ENCODE results near the gene SLC52A3. TPM values are rescaled to one million over a fixed set of nuclear protein-coding genes. Genes with fewer than 3 reads are reported as not detected.
"Not testable (repeated sequence)": the region's sequence is repeated elsewhere in the genome, so short reads cannot be mapped to it uniquely, and the experiment has no call there.

SLC52A3 gene
- polyA plus RNA-seq (ENCODE audit: insufficient read length in 3 of 3) = 1 to 10 TPM; 3.3 to 4.0 (median 3.6) TPM
- long read RNA-seq, donor 1 = 0 reads
- long read RNA-seq, donor 2, partial matches to known transcripts = 0 of 1 reads
- long read RNA-seq, donor 2, other reads (novel, unspliced or antisense) = 0 of 1 reads
- long read RNA-seq, donor 3 = 0 reads
- long read RNA-seq, donor 4 = 0 reads
- long read RNA-seq, donor 5, partial matches to known transcripts = 0 of 1 reads
- long read RNA-seq, donor 5, other reads (novel, unspliced or antisense) = 0 of 1 reads
- long read RNA-seq, donor 6 = 0 reads
- long read RNA-seq, donor 7 = 0 reads
- long read RNA-seq, donor 8, partial matches to known transcripts = 0 of 2 reads
- long read RNA-seq, donor 8, other reads (novel, unspliced or antisense) = 0 of 2 reads
- long read RNA-seq, donor 9, partial matches to known transcripts = 0 of 2 reads
- long read RNA-seq, donor 9, other reads (novel, unspliced or antisense) = 0 of 2 reads
- long read RNA-seq, donor 10 = 0 reads
- long read RNA-seq, donor 11, partial matches to known transcripts = 0 of 1 reads
- long read RNA-seq, donor 11, other reads (novel, unspliced or antisense) = 0 of 1 reads
- long read RNA-seq, donor 12 = 0 reads
- long read RNA-seq, donor 13, partial matches to known transcripts = 0 of 1 reads
- long read RNA-seq, donor 13, other reads (novel, unspliced or antisense) = 0 of 1 reads
- long read RNA-seq, donor 14, partial matches to known transcripts = 0 of 1 reads
- long read RNA-seq, donor 14, other reads (novel, unspliced or antisense) = 0 of 1 reads
- long read RNA-seq, donor 15 = 0 reads
- long read RNA-seq, donor 16, partial matches to known transcripts = 0 of 6 reads
- long read RNA-seq, donor 16, other reads (novel, unspliced or antisense) = 0 of 6 reads

DNA sequence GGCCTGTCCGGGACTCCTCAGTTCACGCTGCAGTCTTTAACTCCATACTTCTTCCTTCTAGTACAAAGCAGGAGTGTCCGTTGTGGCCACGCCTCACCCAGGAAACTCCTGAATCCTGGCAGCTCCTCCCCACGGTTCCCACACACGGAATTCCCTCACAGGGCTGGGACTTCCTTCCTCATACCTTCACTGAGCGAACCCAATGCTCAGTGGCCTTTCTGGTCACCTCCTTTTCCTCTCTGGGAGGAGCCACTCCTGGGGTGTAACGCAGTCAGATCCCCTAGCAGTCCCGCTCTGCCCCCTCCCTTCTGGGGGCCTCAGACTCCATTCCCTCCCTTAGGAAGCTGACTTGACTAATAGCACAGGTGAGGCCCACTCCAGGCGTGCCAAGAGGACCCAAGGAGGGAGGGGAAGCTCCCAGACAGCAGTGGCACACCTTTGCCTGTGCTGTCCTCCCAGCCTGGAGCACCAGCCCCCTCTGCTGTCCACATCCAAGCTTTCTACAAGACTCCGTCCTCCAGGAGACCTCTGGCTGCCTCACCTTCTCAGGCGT, at the start of gene SLC52A3:
TSS of gene SLC52A3 (minus strand) at position 75 of the 553 bp plus-strand sequence. CDS start 2,726 bp downstream, outside the sequence.
- DNase-seq (ENCODE audit: extremely low read depth in 1 of 11, low read depth in 9 of 11, low spot score in 4 of 11) = no peak

DNA sequence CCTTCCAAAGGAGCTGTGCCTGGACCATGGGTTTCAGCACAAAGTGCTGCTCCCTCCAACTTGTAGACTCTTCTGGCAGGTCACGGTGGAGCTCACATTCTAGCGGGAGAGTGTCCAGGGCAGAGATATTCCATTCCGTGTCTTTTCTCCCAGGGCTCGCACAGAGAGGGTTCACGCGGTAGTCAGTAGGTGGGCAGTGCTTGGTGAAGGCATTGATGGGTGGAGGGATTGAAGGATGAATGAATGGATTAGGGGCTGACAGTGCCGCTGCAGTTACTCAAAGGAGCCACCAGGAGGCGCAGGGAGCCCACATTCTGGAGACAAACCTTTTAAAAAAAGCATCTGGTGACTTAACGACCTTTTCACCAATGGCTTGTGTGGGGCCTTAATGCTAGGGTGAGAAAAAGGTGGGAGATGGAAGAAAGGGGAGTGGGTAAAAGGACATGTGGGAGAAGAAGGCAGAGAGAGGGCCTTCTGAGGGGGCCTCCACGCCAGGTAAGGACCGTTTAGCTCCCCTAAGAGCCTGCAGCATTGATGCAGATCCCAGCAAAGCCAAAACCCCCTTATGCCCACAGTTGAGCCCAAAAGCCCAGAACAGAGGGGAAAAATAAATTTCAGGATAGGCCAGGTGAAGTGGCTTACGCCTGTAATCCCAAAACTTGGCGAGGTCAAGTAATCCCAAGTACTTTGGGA, 47.8 kb upstream of the SLC52A3 start:
- peak in 8 of 11 donors; percentile 32 to 56 (median 42) for DNase-seq (ENCODE audit: extremely low read depth in 1 of 11, low read depth in 9 of 11, low spot score in 4 of 11)

DNA sequence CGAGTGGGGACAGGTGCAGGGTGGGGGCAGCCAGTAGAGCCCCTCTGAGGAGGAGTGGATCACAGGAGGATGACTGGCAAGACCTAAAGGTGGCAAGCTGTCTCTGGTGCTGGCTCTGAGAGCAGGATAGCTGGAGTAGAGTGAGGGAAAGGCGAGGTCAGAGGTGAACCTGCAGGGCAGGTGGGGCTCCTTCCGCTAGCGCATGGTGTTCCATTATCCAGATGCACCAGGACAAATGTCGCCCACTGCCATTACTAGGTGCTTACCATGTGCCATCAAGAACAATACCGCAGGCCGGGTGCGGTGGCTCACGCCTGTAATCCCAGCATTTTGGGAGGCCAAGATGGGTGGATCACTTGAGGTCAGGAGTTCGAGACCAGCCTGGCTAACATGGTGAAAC, 46.9 kb upstream of the SLC52A3 start:
- no peak for DNase-seq (ENCODE audit: extremely low read depth in 1 of 11, low read depth in 9 of 11, low spot score in 4 of 11)

DNA sequence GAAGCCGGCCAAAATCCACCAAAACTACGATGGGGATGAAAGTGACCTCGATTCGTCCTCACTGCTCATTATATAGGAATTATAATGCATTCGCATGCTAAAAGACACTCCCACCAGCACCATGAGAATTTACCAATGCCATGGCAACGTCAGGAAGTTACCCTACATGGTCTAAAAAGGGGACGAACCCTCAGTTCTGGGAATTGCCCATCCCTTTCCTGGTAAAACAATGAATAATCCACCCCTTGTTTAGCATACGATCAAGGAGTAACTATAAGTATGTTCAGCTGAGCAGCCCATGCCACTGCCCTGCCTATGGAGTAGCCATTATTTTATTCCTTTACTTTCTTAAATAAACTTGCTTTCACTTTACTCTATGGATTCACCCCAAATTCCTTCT, 45.1 kb upstream of the SLC52A3 start:
- DNase-seq (ENCODE audit: extremely low read depth in 1 of 11, low read depth in 9 of 11, low spot score in 4 of 11) = no peak

DNA sequence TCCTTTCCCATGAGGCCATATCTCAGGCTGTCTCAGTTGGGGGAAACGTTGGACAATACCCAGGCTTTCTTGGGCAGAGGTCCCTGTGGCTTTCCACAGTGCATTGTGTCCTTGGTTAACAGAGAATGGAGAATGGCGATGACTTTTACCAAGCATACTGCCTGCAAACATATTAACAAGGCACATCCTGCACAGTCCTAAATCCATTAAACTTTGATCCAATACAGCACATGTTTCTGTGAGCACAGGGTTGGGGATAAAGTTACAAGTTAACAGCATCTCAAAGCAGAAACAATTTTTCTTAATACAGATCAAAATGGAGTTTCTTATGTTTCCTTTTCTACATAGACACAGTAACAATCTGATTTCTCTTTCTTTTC, 44.1 kb upstream of the SLC52A3 start:
- DNase-seq (ENCODE audit: extremely low read depth in 1 of 11, low read depth in 9 of 11, low spot score in 4 of 11) = not testable (repeated sequence)

DNA sequence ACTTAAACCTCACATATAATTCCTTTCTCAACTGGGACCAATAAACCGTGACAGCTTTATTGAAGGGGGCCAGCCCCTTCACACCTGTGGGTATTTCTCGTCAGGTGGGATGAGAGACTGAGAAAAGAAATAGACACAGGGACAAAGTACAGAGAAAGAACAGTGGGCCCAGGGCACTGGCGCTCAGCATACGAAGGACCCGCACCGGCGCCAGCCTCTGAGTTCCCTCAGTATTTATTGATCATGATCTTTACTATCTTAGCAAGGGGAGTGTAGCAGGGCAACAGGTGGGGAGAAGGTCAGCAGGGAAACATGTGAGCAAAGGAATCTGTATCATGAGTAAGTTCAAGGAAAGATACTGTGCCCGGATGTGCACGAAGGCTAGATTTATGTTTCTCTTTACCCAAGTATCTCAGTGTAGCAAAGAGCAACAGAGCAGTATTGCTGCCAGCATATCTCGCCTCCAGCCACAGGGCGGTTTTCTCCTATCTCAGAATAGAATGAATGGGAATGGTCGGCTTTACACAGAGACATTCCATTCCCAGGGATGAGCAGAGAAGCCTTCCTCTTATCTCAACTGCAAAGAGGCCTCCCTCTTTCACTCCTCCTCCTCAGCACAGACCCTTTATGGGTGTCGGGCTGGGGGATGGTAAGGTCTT, 43.6 kb upstream of the SLC52A3 start:
- not testable (repeated sequence) for DNase-seq (ENCODE audit: extremely low read depth in 1 of 11, low read depth in 9 of 11, low spot score in 4 of 11)

DNA sequence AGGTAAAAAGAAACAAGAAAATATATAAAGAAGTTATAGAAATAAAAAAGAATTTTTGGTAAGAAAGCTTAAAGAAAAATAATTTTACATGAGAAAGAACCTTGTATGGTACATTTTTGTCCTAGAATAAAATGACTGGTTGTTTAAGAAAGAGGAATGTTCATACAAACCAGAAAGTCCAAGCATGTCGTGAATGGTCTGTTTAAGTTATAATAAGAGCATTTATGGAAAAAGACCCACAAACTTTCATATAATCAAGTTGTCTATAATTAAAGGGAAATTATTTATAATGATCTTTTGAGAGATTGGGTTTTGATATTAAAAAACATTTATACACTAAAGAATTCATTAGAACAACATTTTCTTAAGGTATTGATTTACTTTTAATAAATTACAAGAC, 37.4 kb upstream of the SLC52A3 start:
- no peak for DNase-seq (ENCODE audit: extremely low read depth in 1 of 11, low read depth in 9 of 11, low spot score in 4 of 11)

DNA sequence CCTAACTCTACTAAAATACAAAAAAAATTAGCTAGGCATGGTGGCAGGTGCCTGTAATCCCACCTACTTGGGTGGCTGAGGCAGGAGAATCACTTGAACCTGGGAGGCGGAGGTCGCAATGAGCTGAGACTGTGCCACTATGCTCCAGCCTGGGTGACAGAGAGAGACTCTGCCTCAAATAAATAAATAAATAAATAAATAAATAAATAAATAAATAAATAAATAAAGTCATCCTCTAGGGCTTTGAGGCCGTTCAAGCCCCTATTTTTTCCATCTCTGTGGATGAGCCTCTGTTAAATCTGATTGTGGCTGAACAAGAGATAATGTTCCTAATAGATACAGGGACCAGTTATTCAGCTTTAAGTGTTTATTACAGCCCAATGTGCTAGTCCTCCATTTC, 33.4 kb upstream of the SLC52A3 start:
- DNase-seq (ENCODE audit: extremely low read depth in 1 of 11, low read depth in 9 of 11, low spot score in 4 of 11) = no peak

DNA sequence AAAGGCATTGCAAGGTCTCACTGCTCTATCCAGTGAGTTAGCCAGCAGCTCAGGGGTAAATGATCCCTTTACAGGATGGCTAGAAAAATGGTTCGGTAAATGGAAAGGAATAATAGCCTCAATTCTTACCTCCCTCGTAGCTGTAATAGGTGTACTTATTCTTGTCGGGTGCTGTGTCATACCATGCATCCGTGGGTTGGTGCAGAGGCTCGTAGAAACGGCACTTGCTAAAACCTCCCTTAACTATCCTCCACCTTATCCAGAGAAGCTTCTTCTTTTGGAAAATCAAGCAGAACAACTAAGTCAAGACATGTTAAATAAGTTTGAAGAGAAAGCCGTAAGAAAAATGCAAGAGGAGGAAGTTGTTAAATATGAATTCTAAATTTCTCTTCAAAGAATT, 31.7 kb upstream of the SLC52A3 start:
- not testable (repeated sequence) for DNase-seq (ENCODE audit: extremely low read depth in 1 of 11, low read depth in 9 of 11, low spot score in 4 of 11)

DNA sequence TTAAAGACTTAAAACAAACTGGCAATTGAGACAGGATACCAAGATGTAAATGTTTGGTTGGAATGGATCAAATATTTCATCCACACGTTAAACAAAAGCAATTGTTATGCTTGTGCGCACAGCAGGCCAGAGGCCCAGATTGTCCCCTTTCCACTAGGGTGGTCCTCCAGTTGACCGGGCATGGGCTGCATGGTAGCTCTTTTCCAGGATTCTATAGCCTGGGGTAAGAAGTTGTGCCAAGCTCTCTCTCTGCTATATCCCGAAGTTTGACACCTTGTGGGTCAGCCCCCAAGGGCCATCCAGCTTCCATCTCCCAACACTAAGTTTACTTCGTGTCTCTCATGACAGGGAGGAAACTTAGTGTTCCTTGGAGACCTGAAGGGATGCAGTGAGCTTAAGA, 30.4 kb upstream of the SLC52A3 start:
- not testable (repeated sequence) for DNase-seq (ENCODE audit: extremely low read depth in 1 of 11, low read depth in 9 of 11, low spot score in 4 of 11)

DNA sequence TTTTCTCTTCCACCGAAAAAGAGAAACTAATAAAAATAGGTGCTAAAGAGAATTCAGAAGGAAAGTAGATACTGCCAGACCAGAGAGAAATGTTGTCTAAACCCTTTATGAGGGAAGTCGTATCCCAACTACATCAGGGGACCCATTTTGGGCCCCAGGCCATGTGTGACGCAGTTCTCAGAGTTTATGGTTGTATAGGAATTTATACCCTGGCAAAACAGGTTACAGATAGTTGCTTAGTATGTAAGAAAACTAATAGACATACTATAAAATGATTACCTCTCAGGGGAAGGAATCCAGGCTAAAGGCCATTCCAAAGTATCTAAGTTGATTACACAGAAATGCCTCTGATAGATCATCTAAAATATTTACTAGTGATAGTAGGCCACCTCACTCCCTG, 28.6 kb upstream of the SLC52A3 start:
- DNase-seq (ENCODE audit: extremely low read depth in 1 of 11, low read depth in 9 of 11, low spot score in 4 of 11) = no peak

DNA sequence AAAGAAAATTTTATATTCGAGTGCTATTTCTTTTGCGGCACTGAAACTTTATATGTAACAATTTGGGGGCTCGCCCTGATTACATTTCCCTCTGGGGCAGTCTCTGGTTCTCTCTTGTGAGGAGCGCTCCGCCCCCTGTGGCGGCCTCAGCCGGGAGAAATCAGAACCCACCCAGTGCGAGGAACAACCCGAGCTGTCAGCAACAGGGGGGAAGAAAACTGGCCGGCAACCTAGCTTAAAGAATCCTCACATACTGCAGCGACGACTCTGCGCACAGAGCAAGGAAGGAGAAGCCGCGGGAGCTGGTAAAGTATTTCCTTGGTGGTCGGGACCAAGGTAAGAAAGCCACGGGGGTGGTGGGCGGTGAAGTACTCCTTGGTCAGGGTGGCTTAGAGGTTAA, 23.9 kb upstream of the SLC52A3 start:
- DNase-seq (ENCODE audit: extremely low read depth in 1 of 11, low read depth in 9 of 11, low spot score in 4 of 11) = no peak

DNA sequence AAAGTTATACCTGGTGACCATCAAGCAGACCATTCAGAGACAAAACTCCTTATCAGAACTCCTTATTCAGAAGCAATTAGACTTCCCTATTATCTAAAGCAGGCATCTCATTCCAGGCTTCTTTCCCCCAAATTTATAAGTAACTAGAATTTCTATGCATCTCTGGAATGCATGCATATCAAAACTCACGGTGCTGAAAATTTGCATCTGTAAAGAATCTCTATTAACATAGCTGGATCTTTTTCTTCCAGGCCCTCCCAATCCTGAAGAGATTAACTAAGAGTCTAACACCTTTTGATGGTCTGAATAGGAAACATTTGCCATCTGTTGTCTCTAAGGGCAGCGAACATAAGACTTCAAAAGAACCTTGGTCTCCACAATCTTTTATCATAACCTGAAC, 22.8 kb upstream of the SLC52A3 start:
- DNase-seq (ENCODE audit: extremely low read depth in 1 of 11, low read depth in 9 of 11, low spot score in 4 of 11) = no peak

DNA sequence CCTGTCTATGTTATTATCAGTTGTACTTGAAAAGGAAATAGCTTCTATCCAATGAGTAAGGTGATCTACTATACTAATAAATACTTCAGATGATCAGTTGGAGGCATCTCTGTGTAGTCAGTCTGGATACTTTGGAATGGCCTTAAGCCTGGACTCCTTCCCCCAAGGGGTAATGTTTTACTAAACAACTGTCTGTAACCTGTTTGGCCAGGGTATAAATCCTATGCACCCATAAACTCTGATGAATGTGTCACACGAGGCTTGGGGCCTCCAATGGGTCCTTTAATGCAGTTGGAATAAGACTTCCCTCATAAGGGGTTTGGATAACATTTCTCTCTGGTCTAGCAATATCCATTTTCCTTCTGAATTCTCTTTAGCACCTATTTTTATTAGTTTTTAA, 19.5 kb upstream of the SLC52A3 start:
- DNase-seq (ENCODE audit: extremely low read depth in 1 of 11, low read depth in 9 of 11, low spot score in 4 of 11) = peak in 2 of 11 donors; percentile 12 to 35

DNA sequence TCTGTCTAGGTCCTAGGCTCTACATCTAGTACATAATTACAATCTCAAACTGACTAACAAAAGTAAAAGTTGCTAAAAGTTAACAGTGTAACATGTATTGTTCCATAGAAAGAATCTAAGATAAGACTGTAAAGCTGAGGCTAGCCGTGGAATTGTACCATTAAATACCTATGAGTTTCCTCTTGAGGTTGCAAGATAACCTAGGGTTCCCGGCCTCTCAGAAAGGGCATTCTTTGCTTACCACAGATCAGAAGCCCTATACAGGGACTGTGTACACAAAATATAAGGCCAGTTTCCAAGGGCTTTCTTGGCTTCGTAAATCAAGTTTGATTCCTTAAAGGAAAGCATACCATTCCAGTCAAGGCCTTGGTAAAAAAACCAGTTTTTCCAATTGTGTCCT, 11.5 kb upstream of the SLC52A3 start:
- DNase-seq (ENCODE audit: extremely low read depth in 1 of 11, low read depth in 9 of 11, low spot score in 4 of 11) = no peak

DNA sequence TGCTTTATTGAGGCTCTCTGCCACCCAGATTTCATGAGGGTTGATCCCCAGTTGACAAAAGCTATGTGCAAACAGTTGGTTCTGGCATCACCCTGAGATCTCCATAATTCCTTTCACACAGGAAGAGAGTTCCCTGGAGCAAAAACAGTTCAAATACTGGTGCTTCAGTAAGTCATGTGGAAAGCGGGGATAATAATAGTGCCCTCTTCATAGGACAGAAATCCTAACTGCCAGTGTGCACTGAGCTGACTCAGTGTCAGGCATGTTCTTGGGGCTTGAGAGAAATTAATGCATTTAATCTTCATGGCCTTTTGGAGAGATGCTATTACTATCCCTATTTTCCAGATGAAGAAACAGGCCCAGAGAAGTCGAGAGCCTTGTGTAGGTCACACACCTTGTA, 7.9 kb upstream of the SLC52A3 start:
- DNase-seq (ENCODE audit: extremely low read depth in 1 of 11, low read depth in 9 of 11, low spot score in 4 of 11) = no peak

DNA sequence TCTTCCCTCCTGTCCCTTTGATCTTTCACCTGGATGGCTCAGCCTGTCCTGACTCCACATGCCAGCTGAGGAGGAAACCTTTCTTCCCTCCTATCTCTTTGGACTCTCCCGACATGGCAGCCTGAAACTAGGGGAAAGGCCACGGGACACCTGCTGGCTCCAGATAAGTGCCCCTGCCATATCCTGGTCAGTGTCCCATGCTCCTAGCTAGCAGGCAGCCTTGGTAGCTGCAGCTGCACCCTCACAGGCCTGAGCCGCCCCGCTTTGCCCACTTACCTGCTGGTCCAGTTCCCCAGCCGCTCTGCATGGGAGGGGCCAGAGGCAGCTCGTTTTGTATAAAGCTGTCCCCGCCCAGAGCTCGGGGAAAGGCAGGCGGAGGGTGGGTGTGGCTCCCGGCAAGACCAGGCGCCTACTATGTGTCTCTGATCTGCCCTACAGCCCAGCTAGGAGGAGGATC, 7.4 kb upstream of the SLC52A3 start:
- DNase-seq (ENCODE audit: extremely low read depth in 1 of 11, low read depth in 9 of 11, low spot score in 4 of 11) = no peak

DNA sequence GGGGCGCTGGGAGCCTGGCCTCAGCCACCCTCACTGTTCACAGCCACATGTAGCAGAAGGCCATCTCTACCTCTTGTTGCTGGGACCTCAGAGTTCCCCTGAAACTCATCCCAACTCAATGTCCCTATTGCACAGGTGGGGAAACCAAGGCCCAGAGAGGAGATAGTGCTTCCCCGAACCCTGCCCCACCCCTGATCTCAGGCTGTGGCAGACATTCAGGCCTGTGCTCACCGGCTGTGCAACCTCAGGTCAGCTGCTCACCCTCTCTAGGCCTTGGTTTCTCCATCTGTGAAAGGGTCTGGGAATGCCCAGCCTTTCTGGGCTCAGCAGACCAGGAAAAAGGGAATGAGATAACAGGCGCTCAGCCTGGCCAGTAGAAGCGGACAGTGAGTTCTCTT, 6.4 kb upstream of the SLC52A3 start:
- DNase-seq (ENCODE audit: extremely low read depth in 1 of 11, low read depth in 9 of 11, low spot score in 4 of 11) = no peak
